Measurements from ENCODE around the gene ARF5.

GRCh38 chr7:127612263-127612662 lies 24.1 kb downstream of the ARF5 start:
- TF ChIP-seq POLR2AphosphoS5 (IDR thresholded peaks at IDR 0.05; ENCODE audit: borderline replicate concordance, low read depth, low read length) (no peak), EZH2 (IDR thresholded peaks at IDR 0.05) (no peak), FOXP2 (optimal IDR thresholded peaks at IDR 0.05; ENCODE audit: control extremely low read depth, extremely low read length, insufficient read depth) (no peak)
